Brain pericyte (primary cell): ENCODE measurements around the gene SH3PXD2A.
A peak's percentile ranks its signal among the peaks of the same experiment; 100 is the strongest.
"Not testable (repeated sequence)": the region's sequence is repeated elsewhere in the genome, so short reads cannot be mapped to it uniquely, and the experiment has no call there.

Experiments
- DNase-seq: peaks from one replicate; pipeline ENCODE4 v3.0.0-alpha.2; 2012; ENCODE audit warnings: low read depth, low spot score

SH3PXD2A gene

GRCh38 chr10:103747193-103747865 lies 108.0 kb downstream of the SH3PXD2A start:
- DNase-seq, result no peak

DNA sequence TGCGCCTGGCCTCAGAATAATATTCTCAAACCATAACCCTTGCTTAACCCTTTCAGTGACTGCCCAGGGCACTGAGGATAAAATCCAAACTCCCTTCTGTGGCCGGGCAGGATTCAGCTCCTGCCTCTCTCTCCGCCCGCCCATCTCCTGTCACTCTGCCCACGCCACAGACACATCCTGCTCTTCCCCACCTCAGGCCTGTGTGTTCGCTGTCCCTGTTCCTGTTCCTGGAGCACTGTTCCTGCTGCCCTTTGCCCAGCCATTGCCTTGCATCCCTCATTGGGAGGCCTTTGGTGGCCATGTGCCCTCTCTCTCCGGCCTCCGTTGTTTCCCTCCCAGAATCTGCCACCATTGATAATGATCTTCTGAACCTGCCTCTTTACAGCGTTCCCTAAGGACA lies 108.8 kb downstream of the SH3PXD2A start:
- no peak for DNase-seq

- DNase-seq, result no peak
Observed at GRCh38 chr10:103745341-103746247, 109.8 kb downstream of the SH3PXD2A start.

DNA sequence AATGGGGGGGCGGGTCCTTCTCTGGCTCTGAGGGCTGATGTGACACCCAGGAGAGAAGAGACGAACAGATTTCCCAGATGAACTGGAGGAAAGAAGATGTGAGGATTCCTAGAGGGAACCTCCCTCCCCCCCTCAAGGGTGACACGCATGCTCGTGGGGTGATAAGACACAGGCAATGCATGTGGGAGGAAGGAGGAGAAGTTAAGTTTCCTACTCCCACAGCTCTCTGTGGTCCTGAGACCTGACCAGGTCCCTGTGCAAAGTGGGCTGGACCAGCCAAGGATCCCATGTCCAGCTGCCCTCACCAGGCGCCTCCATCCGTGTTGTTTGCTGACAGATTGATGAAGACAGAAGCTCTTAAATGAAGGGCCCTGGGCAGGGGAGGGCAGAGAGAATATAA lies 112.6 kb downstream of the SH3PXD2A start:
- no peak for DNase-seq

GRCh38 chr10:103740611-103741010 lies 114.8 kb downstream of the SH3PXD2A start:
- DNase-seq, result no peak

GRCh38 chr10:103739039-103739764 lies 116.2 kb downstream of the SH3PXD2A start:
- DNase-seq, result peak; percentile 37

- DNase-seq, result no peak
Observed at GRCh38 chr10:103737735-103738367, 117.5 kb downstream of the SH3PXD2A start.

DNA sequence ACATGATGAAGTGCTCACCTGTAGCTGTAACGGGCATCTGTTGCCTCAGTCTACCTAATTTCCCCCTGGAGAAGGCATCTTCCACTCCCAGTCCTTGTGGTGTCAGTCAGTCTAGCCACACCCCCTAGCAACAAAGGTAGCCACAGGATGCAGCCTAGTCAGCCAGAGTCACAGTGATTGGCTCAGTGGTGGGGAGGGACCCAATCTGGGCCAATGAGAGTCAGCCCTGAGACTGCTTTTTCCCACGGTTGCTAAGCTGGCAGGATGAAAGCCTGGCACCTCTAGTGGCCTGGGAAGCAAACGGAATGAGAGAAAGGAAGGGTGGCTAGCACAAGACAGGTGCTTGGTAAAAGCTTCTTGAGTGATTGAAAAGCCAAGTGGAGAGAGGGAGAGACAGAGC lies 118.6 kb downstream of the SH3PXD2A start:
- no peak for DNase-seq

DNA sequence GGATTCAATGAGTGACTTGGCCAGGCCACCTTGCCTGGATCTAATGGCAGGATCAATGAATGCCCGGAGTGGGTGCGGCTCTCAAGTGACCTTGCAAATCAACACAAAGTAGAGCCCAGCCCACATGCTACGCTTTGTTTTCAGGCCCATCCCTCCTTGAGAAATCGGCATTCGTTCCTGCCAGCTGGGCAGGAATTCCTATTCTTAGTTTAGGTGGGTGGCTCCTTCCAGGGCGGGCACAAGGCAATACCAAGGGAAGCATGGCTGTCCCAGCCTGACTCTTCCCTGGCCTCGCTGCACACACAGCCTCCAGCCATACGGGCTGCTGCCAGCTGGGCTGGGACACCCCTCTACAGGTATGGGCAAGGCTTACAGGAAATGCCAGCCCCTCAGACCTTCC lies 119.3 kb downstream of the SH3PXD2A start:
- no peak for DNase-seq

- no peak for DNase-seq
Observed at GRCh38 chr10:103734731-103735130, 120.6 kb downstream of the SH3PXD2A start.

DNA sequence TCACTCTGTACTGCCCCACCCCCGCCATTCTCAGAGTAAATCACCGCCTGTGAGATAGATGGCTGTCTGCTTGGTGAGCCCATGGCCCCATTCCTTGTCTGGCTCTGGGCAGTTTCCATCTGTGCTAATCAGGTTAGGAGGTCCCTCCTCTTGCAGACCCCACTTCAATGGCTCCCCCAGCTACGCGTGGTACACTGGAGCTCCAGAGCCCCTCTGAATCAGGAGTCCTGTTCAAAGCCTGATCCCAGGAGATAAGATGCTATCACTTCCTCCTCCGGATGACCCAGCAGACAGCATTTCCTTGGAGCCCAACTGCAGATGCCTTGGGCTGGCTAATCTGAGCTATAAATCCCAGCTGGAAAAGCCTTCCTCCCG lies 122.3 kb downstream of the SH3PXD2A start:
- DNase-seq, result no peak

DNA sequence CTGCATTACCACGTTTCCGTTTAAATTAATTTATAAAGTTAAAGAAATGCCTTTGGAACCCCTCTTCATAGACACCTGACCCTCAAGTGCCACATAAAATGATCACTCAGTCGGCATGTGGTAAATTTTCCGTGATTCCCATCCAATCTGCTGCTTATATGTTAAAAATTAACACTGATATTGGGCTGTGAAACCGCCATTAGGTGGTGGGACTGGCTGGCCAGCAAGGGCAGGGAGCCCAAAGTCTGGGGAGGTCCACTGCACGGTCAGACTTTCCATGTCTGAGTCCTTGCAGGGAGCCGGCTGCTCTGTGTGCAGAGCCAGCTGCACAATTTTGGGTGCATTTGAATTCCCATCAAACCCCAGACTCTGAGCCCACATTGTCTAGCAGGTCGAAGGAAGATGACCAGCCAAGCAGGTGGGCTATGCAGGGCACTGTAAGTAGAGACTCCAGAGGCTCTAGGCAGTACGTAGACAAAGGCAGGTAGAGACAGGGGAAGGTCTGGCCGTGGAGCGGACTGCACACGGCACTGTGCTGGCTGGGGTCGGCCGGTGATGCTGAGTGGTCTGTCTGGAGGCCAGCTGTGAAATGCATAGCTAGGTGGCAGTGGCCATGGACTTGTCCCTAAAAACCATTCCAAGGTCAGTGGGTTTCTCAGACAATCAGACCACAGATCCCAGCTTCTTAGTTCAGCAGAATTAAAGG lies 122.9 kb downstream of the SH3PXD2A start:
- no peak for DNase-seq

GRCh38 chr10:103731609-103732270 lies 123.6 kb downstream of the SH3PXD2A start:
- DNase-seq, result no peak

DNA sequence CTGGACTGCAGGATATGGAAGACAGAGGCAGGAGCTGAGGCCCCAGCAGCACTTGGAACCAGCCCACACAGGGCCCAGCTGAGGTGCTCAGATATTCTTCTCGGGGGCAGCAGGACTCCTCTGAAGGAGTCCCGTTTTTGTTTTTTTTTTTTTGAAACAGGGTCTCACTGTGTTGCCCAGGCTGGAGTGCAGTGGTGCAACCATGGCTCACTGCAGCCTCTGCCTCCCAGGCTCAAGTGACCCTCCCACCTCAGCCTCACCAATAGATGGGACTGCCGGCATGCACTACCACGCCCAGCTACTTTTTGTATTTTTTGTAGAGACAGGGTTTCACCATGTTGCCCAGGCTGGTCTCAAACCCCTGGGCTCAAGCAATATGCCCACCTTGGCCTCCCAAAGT lies 124.3 kb downstream of the SH3PXD2A start:
- DNase-seq, result not testable (repeated sequence)

DNA sequence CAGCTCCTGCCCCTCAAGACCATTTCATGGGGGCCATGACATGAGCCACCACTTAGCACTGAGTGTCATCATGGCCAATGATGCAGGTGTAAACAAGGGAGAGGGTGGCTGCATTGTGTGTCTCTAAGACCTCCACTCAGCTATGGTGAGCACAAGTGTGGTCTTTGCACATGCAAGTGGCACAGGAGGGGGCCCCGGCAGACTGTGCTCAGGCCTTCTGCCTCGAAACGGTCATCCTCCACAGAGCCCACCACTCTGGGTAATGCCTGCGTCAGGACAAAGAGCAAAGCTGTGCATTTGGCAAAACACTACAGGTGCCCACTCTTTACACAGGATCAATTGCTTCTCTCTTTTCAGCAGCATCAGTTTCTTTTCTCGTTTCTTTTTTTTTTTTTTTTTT lies 125.5 kb downstream of the SH3PXD2A start:
- DNase-seq, result no peak

GRCh38 chr10:103727991-103728689 lies 127.2 kb downstream of the SH3PXD2A start:
- no peak for DNase-seq

DNA sequence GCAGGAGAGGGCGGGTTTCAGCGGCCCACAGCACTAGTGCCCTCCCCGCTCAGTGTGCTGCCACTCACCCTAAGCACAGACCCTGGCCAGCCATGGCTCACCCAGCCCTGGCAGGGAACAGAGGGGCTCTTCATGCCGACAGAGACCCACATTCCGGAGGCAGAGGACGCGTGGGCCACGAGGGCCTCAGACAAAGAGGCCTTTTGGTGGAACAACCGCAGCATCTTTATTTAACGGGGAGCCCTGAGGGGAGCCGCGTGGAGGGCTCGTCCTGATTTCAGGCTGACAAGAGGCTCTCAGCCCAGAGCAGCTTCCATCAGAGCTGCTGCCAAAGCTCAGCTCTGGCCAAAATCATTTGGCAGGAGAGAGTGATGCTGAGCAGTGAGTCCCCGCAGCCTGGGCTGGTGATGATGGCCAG lies 127.8 kb downstream of the SH3PXD2A start:
- DNase-seq, result no peak

GRCh38 chr10:103726637-103727036 lies 128.7 kb downstream of the SH3PXD2A start:
- DNase-seq, result no peak

- DNase-seq, result no peak
Observed at GRCh38 chr10:103725242-103725641, 130.1 kb downstream of the SH3PXD2A start.

DNA sequence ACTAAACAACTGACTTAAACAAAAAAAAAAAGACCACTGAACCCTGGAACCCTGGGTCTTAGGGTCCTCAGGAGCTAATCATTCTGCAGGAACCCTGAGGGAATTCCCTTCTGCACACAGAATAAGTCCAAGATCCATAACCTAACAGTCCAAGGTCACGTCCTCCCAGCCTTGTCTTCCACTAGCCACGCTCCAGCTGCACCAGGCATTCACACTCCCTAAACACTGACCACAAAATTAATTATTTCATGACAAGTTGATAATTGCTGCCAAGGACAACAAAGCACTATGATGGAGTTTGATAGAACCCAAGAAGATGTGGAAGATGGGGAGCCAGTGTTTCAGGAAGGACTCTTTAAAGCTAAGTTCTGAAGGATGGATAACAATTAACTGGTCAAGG lies 130.6 kb downstream of the SH3PXD2A start:
- DNase-seq, result no peak
